ENCODE measurements around the gene SRD5A3.

The SRD5A3 gene

GRCh38 chr4:55398966-55399365 lies 52.9 kb downstream of the SRD5A3 start:
- TF ChIP-seq CTCF (IDR thresholded peaks at IDR 0.05; ENCODE audit: low read depth, low read length) = no peak
- TF ChIP-seq POLR2A (IDR thresholded peaks at IDR 0.05; ENCODE audit: extremely low read depth, insufficient read length) = no peak
- TF ChIP-seq MYC (IDR thresholded peaks at IDR 0.05; ENCODE audit: low read depth, low read length) = no peak
- TF ChIP-seq MAX (IDR thresholded peaks at IDR 0.05; ENCODE audit: low read depth, low read length) = no peak
- no peak for DNase-seq (ENCODE audit: low read depth)
- H3K4me3 ChIP-seq (ENCODE audit: low read depth, low read length) = peak overlapping the region; percentile 87

GRCh38 chr4:55399581-55399980 lies 53.5 kb downstream of the SRD5A3 start:
- peak overlapping the region; percentile 87 for H3K4me3 ChIP-seq (ENCODE audit: low read depth, low read length)
- no peak for DNase-seq (ENCODE audit: low read depth)

DNA sequence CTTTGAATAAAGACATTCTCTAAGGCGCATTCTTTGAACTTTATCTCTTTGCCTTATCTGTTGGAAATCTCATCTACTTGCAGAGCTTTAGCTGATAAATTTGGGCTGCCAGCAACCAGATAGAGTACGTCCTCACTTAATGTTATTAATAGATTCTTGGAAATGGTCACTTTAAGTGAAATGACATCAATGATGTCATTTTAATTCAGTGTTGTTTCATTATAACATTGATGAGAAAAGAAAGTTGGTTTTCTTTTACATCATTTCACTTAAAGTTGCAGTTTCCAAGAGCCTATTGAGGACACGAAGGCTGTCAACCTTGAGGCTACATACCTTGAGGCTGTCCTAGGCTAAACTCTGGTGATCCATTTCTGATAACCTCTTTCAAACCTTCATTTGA lies 59.0 kb downstream of the SRD5A3 start:
- TF ChIP-seq CTCF (IDR thresholded peaks at IDR 0.05; ENCODE audit: low read depth, low read length) = no peak
- no peak for TF ChIP-seq MYC (IDR thresholded peaks at IDR 0.05; ENCODE audit: low read depth, low read length)
- no peak for DNase-seq (ENCODE audit: low read depth)
- H3K4me3 ChIP-seq (ENCODE audit: low read depth, low read length) = no peak overlapping the region

More at GRCh38 chr4:55399581-55399980, 53.5 kb downstream of the SRD5A3 start:
- TF ChIP-seq CTCF (IDR thresholded peaks at IDR 0.05; ENCODE audit: low read depth, low read length) (no peak), POLR2A (IDR thresholded peaks at IDR 0.05; ENCODE audit: extremely low read depth, insufficient read length) (no peak), MAX (IDR thresholded peaks at IDR 0.05; ENCODE audit: low read depth, low read length) (no peak), MYC (IDR thresholded peaks at IDR 0.05; ENCODE audit: low read depth, low read length) (no peak)

DNA sequence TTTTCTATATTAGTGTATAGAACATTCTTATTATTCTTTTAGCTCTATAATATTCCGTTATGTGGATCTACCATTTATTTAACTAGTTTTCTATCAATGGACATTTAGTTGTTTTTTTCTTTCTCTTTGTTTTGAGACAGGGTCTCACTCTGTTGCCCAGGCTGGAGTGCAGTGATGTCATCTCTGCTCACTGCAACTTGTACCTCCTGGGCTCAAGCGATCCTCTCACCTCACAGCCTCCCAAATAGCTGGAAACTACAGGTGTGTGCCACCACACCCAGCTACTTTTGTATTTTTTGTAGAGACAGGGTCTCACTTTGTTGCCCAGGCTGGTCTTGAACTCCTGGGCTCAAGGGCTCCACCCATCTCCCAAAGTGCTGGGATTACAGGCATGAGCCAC lies 60.5 kb downstream of the SRD5A3 start:
- TF ChIP-seq MYC (IDR thresholded peaks at IDR 0.05; ENCODE audit: low read depth, low read length) (no peak), MAX (IDR thresholded peaks at IDR 0.05; ENCODE audit: low read depth, low read length) (no peak), POLR2A (IDR thresholded peaks at IDR 0.05; ENCODE audit: extremely low read depth, insufficient read length) (no peak), CTCF (IDR thresholded peaks at IDR 0.05; ENCODE audit: low read depth, low read length) (no peak)
- DNase-seq (ENCODE audit: low read depth) = no peak
- no peak overlapping the region for H3K4me3 ChIP-seq (ENCODE audit: low read depth, low read length)

GRCh38 chr4:55407119-55407518 lies 61.1 kb downstream of the SRD5A3 start:
- DNase-seq (ENCODE audit: low read depth) = no peak
- H3K4me3 ChIP-seq (ENCODE audit: low read depth, low read length) = no peak overlapping the region
- no peak for TF ChIP-seq MAX (IDR thresholded peaks at IDR 0.05; ENCODE audit: low read depth, low read length)
- no peak for TF ChIP-seq MYC (IDR thresholded peaks at IDR 0.05; ENCODE audit: low read depth, low read length)
- TF ChIP-seq CTCF (IDR thresholded peaks at IDR 0.05; ENCODE audit: low read depth, low read length) = no peak
- no peak for TF ChIP-seq POLR2A (IDR thresholded peaks at IDR 0.05; ENCODE audit: extremely low read depth, insufficient read length)

DNA sequence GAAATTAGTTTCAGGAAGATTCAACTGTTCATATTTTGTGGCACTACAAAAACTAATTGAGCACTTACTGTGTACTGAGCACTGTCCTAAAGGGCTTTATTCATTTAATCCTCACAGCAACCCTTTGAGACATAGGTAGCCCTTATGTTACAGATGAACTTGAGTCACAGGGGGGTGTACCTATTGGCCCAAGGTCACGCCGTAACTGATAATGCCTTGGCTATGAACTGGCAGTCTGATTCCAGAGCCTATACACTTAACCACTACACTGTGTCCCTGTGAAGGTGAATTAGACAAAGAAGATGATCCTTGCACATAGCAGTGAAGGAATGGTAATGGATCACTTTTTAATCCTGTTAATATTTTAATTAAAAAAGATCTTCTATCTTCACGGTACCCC lies 61.7 kb downstream of the SRD5A3 start:
- DNase-seq (ENCODE audit: low read depth) = no peak
- TF ChIP-seq MYC (IDR thresholded peaks at IDR 0.05; ENCODE audit: low read depth, low read length) (no peak), POLR2A (IDR thresholded peaks at IDR 0.05; ENCODE audit: extremely low read depth, insufficient read length) (no peak), MAX (IDR thresholded peaks at IDR 0.05; ENCODE audit: low read depth, low read length) (no peak), CTCF (IDR thresholded peaks at IDR 0.05; ENCODE audit: low read depth, low read length) (no peak)
- no peak overlapping the region for H3K4me3 ChIP-seq (ENCODE audit: low read depth, low read length)
